ENCODE results near the gene GRIK5.

GRIK5 gene

DNA sequence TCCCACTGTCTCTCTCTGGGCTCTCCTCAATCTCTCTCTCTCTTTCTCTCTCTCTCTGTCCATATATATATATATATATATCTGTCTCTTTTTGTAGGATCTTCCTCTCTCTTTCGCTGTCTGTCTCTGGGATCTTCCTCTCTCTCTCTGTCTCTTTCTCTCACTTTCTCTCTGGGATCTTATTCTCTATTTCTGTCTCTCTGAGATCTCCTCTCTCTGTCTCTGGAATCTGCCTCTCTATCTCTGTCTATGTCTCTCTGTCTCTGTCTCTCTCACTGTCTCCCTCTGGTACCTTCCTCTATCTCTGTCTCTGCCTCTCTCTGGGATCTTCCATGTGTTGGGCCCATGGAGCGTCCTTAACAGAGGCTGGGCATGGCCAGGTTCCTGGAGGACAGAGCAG, 79.4 kb downstream of the GRIK5 start:
- DNase-seq (ENCODE audit: low read depth in 2 of 2), result no peak

DNA sequence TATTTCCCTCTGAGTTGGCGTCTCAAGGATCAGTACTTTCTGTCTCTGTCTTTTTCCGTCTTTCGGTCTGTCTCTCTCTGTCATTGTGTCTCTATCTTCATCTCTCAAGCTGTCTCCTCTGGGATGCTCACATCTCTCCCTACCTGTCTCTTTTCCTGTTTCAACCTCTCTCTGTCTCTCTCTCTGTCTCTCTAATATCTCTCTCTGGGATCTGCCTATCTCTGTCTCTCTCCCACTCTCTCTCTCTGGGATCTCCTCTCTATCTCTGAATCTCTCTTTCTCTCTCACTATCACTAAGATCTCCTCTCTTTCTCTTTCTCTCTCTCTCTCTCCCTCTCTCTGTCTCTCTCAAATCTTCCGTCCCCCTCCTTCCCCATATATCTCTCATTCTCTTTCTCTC, 80.0 kb downstream of the GRIK5 start:
- no peak for DNase-seq (ENCODE audit: low read depth in 2 of 2)

DNA sequence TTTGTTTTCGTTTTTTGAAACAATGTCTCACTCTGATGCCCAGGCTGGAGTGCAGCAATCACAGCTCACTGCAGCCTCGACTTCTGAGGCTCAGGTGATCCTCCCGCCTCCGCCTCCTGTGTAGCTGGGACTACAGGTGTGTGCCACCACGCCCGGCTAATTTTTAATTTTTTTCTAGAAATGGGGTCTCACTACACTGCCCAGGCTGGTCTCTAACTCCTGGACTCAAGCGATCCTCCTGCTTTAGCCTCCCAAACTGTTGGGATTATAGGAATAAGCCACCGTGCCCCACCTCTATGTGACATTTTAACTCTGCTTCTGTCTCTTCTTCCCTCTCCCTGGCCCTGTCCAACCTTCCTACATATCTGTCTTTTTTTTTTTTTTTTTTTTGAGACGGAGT, 81.1 kb downstream of the GRIK5 start:
- no peak for DNase-seq (ENCODE audit: low read depth in 2 of 2)

DNA sequence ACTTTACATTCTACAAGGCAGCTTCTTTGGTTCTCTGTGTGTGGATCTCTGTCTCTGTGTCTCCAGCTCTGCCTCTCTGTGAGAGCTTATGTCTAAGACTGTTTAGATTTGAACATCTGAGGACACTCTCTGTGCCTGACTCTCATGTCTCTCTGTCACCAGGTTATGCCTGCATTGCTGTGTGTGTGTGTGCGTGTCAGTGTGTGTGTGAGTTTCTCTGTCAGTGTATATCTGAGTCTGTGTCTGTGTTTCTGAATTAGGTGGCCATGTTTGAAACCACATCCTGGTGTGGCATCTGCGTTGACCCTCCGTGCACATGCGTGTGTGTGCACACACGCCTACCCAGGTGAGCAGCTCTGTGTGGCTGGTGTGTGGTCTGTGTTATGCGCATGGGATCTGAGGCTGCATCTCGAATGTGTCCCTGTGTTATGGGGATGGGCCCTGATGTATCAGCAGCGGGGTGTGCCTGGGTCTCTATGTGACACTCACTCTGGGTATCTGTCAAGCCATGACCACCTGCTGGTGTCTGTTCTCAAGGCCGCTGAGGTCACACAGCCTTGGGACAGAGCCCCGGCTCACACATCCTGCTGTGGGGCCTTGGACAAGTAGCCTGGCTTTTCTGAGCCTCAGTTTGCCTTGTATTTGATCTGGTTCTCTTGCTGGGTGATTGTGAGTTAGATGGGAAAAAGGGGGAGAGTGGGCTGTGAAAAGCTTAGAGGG, 82.7 kb downstream of the GRIK5 start:
- DNase-seq (ENCODE audit: low read depth in 2 of 2), result no peak

DNA sequence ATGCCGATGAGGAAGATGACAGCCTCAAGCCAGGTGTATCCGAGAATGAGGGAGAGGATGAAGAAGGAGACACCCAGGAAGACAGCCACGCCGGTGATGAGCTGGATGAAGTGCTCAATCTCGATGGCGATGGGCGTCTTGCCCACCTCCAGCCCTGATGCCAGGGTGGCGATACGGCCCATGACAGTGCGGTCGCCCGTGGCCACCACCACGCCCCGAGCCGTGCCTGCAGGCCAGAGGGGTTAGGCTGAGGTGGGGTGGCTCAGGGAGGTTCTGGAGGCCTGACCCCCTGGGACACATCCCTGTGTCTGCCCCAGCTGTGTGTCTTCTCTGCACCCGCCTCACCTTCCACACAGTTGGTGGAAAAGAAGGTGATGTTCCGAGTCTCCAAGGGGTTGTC, 85.0 kb downstream of the GRIK5 start:
- DNase-seq (ENCODE audit: low read depth in 2 of 2), result no peak

DNA sequence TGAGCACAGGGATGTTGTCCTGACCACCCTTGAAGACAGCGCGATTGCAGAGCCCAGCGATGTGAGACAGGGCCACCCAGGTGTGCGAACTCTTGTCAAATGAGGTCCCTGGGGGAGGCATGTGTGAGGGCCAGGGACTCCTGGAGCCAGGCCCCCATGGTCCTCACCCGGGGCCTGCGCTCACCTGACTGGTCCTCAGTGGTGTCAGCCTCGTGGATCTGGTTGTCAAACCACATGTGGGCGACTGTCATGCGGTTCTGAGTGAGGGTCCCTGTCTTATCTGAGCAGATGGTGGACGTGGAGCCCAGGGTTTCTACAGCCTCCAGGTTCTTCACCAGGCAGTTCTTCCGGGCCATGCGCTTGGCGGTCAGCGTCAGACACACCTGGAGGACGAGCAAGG, 88.3 kb downstream of the GRIK5 start:
- no peak for DNase-seq (ENCODE audit: low read depth in 2 of 2)

DNA sequence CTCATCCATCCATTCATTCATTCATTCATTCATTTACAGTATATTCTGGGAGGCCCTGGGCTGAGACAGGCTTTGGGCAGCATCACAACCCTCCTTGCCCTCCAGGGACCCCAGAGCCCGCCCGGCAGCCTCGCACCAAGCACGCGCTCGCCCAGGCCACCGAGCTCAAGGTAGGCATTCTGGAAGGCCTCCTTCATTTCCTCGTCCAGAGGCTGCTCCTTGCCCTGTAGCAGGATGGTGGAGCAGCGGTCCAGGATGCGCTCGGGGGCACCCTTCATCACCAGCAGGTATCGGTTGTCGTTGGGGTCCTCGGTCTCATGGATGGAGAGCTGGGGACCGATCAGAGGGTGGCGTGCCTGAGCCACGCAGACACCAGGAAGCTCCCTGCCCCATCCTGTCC, 91.5 kb downstream of the GRIK5 start:
- no peak for DNase-seq (ENCODE audit: low read depth in 2 of 2)

DNA sequence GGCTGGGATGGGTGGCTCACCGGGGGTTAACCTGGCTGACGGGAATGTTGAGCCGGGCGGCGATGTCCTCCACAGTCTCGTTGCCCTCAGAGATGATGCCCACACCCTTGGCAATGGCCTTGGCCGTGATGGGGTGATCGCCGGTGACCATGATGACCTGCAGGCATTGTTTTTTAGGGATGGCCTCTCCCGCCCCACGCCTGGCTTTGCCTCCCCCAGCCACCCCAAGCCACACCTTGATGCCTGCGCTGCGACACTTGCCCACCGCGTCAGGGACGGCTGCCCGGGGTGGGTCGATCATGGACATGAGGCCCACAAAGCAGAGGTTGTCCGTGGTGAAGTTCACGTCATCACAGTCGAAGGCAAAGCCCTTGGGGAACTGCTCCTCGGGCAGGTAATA, 92.1 kb downstream of the GRIK5 start:
- DNase-seq (ENCODE audit: low read depth in 2 of 2), result no peak

DNA sequence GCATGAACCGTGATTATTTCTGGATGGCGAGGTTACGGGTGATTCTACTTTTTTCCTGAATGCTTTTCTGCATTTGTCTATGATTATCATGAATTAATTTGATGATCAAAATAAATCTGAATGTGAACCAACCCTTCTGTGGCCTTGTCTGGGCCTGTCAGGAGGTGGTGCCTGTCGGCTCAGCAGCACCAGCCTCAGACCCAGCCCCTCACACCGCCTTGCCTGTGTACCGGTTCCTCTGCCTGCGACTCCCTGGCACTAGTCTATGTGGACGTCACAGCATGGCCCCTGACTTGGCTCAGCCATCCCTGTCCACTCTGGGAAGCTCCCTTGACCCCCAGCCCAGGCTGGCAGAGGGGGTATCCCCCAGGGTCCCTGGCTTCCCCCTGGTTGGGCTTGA, 95.4 kb downstream of the GRIK5 start:
- DNase-seq (ENCODE audit: low read depth in 2 of 2), result no peak

DNA sequence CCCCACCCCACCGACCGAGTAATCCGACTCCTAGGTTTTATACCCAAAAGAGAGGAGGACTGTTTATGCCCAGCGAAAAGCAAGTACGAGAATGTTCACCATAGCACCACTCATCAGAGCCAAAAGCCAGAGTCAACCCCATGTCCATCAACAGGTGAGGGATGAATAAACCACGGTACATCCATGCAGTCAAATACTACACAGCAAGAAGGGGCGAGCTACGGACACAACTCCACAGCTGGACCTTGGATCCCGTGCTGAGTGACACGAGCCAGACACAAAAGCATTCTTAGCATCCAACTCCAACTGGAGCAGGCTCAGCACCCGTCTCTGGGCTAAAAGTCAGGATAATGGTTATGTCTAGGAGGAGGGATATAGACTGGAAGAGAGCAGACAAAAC, 98.6 kb downstream of the GRIK5 start:
- no peak for DNase-seq (ENCODE audit: low read depth in 2 of 2)

DNA sequence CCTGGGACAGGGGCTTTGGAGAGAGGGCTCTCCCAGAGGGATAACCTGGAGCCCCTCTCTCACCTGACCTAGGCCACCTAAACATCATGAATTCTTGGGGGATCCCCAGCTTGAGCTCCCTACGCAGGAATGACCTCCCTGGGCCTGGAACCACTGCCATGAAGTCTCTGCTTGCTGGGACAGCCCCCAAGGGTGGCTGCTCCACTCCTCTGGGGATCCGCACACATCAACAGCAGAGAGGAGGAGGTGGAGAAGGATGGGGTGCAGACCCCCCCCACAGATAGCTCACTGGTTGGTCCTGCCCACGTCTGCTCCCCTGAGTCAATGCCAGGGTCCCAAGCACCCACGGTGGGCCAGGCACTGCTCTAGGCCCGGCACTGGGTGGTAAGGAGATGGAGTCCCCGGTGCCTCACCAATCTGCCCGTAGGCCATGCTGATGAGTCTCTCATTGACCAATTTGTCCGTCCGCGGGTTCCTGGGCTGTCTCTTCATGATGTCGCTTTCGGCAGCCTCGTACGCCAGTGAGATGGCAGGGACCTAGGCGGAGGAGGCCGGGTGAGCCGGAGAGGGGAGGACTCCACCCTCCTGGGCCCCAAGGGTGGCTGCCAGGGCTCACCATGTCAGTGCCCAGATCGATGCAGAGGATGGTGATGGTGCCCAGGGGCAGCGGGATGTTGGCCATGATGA, 100.1 kb downstream of the GRIK5 start:
- no peak for DNase-seq (ENCODE audit: low read depth in 2 of 2)

DNA sequence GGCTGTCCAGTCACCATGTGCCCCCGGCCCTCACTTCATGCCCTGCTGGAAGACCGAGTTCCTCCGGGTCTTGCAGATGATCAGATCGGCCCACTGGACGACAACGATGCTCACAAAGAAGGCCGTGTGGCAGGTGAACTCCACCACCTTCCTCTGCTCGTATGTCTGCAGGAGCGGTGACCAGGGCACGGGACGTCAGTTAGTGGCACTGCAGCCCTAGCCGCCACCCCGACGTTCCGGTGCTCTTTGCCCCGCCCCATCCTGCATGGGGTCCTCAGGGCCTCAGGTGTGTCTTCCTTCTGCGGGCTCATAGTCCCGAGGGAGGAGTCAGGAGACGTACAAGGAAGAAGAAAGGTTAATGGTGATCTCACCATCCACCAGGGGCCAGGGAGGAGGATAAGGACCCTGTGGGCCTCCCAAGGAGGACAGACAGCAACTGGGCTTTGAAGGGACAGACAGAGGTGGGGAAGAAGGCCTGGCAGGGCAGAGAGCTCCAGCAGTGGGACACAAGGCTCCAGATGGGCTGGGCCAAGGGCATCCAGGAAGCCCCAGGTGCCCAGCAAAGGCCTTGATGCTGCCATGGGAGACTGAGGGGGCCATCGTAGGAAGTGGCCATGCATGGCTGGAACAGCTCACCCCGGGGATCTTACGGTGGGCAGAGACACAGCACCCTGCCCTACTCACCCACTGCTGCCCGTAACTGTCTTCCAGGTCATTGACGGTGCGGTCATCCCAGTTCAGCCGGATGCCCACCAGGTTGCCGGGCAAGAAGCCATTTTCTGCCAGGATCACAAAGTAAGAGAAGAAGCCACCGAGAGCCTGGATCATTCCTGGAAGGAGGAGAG, 101.0 kb downstream of the GRIK5 start:
- no peak for DNase-seq (ENCODE audit: low read depth in 2 of 2)

DNA sequence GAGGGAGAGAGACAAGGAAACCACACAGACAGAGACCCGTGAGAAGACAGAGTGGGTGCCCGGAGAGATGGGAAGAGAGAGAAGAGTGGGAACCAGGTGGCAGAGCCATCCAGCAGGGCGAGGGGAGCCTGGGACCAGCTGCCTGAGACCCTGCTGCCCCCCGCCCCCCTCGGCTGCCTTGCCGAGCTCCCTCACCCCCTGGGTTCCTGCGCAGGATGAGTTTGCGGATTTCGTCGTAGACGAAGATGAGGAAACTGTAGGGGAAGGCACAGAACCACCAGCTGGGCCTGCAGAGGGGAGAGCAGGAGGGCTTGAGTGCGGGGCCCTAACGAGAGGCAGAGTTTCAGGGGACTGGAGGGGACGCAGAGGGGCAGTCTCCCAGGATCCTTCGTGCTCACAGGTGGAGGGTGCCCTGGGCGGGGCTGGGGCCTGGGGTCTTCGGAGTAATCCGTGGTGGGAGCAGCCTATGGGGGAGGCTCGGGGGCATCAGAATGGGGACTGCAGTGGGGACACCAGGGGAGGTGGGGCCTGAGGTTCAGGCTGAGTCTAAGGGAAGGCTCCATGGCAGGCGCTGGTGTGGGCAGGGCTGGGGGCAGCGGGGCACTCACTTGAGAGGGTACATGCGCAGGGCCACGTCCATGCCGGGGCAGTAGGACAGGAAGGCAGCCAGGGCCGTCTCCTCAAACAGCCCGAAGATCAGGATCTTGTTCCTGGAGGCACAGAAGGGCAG, 102.8 kb downstream of the GRIK5 start:
- no peak for DNase-seq (ENCODE audit: low read depth in 2 of 2)

DNA sequence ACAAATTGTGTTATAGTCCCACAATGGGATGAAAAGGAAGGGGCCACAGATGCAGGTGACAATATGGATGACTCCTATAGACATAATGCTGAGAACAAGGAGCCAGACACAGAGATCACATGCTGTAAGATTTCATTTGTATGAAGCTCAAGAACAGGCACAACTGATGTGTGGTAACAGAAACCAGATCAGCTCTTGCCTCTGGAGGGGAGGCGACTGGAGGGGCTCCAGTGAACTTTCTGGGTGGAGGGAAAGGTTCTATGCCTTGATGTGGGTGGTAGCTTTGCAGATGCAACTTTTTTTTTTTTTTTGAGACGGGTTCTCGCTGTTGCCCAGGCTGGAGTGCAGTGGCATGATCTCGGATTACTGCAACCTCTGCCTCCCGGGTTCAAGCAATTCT, 104.9 kb downstream of the GRIK5 start:
- no peak for DNase-seq (ENCODE audit: low read depth in 2 of 2)

DNA sequence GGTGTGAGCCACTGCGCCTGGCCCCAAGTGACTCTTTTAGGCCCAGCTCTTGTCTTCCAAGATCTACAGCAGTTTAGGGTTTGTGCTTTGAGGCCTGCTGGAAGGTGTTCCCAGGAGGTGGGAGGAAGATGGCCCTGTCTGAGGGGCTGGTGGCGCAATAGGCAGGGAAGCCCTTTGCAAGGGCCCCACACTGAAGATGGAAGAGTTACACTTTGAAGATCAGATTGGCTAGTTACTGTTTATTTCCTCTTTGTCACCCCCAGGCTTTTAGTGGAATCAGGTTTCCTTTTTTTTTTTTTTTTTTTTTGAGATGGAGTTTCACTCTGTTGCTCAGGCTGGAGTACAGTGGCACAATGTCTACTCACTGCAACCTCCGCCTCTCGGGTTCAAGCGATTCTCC, 109.0 kb downstream of the GRIK5 start:
- no peak for DNase-seq (ENCODE audit: low read depth in 2 of 2)

DNA sequence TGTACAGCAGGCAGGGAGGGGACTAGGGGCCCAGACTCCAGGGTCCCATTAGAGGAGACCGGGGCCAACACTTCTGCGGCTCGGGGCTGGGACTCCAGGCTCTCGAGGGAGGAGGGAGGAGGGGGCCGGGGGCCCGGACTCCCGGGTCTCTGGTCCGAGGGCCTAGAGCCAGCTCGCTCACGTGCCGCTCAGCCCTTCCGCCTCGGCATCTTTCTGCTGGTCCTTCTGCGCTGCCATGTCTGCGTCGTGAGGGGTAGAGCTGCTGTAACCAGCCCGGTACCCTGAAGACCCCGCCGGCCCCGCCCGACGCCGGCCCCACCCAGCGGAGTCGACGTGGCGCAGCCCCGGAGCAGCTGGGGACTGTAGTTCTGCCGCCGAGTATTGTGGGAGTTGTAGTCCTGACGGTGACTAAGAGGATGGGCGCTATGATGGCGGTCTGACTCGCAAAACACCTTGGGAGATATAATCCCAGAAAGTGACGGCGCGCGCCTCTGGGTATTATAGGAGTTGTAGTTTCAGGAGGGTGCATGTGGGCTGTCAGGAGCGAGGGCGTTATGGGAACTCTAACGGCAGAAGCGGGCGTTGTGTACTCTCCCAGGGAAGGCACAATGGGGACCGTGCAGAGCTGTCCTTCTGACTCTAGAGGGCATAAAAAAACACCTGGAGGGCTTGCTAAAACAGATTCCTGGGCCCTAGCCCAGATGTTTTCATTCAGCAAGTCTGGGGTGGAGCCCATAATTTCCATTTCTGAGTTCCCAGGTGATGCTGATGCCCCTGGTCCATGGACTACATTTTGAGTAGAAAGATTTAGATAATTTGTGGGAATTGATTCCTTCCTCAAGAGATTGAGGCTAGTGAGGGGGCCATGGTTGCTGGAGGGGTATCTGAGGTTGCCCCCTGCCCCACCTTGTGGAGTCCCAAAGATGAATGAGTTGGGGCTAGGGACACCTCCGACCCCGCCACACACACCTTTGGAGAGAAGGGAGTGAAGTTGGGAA, 110.7 kb downstream of the GRIK5 start, which contains the start of gene RABAC1:
TSS of gene RABAC1 (minus strand) at position 266 of the 998 bp plus-strand sequence. CDS start at position 237, 29 bp downstream.
- peak; percentile 70 to 78 for DNase-seq (ENCODE audit: low read depth in 2 of 2)

DNA sequence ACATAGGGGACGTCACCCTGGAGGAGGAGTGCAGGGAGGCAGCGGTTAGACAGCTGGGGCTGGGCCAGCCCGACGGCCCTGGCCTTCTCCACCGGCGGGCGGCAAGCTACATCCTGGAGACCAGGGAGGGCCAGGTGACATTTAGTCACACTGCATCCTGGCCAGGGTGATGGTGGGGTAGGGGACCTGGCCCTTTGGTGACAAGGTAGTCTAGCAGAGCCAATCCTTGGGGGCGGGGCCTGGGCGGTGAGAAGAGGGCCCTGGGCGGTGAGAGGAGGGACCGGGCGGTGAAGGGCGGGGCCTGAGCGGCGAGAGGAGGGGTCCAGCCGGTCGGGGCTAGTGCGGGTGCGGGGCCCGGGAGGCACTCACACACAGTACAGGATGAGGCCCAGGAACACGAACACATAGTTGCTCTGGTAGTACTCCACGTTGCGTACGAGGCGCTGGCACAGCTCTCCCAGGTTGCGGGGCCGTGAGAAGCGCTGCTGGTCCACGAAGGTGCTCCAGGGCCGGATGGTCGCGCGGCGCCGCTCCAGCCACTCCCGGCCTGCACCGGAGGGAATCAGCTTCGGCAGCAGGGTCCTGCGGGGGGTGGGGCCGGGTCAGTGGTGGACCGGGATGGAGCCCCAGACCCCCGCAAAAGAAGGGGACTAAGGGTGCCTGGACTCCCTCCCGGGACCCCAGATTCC, 111.5 kb downstream of the GRIK5 start:
- DNase-seq (ENCODE audit: low read depth in 2 of 2), result peak; percentile 55 to 69

DNA sequence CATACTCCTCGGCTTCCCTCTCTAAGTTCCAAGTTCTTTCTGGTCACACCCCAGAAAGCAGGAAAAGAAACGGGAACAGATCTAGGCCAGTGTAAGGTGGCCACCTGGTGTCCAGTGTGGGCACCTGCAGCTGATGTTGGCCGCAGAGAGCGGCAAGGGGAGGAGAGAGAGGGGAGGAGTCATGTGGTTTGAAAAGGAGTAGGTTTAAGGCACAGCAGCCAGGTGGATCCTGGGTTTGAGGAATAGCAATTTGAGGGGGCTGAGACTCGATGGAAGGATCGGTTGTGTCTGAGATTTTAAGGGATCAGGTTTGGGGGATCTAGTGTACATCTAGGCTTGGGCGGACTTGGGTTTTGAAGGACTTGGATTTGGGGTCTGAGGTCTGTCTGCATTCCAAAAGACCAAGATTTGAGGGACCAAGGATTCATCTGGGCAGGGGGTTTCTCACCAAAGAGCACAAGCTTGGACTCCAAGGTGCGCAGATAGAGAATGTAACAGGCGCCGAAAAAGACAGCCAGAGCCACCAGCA, 112.1 kb downstream of the GRIK5 start:
- no peak for DNase-seq (ENCODE audit: low read depth in 2 of 2)

DNA sequence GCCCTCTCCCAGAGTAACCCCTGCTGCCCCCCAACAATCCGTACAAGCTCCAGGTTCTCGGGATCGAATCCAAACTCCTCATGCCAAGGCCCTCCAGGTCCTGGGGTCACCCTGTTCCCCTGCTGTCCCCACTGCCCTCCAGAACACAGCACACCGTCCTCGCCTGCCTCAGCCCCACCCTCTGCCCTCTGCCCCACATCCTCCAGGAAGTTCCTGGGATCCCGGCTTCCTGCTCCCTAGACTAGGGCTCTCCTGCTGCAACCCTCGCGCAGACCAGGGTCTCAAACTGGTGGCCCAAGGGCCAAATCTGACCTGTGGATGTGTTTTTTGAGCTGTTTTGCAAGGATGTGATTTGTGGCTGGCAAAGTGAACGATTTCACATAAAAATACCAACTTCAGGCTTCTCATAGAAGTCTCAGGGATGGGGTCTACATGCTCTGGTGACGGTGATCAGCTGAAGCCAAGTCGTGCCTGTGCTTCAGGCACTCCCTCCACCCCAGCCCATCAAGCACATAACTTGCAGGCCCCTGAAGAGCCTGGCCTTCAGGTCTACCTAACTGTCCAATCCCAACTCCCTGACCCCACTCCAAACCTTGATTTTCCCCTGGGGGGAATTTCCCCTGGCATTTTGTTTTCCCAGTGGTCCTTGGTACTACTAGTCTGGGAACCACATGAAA, 112.7 kb downstream of the GRIK5 start:
- no peak for DNase-seq (ENCODE audit: low read depth in 2 of 2)

Data from activated CD8-positive, alpha-beta memory T cell treated with anti-CD3 and anti-CD28 coated beads for 4 hours (primary cell).